ENCODE results near the gene TRIP12.
"Not testable (repeated sequence)": the region's sequence is repeated elsewhere in the genome, so short reads cannot be mapped to it uniquely, and the experiment has no call there.

TRIP12 gene

GRCh38 chr2:229821316-229821715, 100.5 kb downstream of the TRIP12 start:
- DNase-seq, result peak; percentile 10

- DNase-seq, result no peak
Measured at GRCh38 chr2:229818230-229818629, 103.6 kb downstream of the TRIP12 start.

- no peak for DNase-seq
Measured at GRCh38 chr2:229815858-229816257, 106.0 kb downstream of the TRIP12 start.

GRCh38 chr2:229815342-229815741, 106.5 kb downstream of the TRIP12 start:
- DNase-seq, result no peak

- DNase-seq, result no peak
Measured at GRCh38 chr2:229810786-229811185, 111.0 kb downstream of the TRIP12 start.

- DNase-seq, result no peak
Measured at GRCh38 chr2:229805559-229805958, 116.2 kb downstream of the TRIP12 start.

GRCh38 chr2:229802785-229803184, 119.0 kb downstream of the TRIP12 start:
- no peak for DNase-seq

GRCh38 chr2:229800997-229801754, 120.6 kb downstream of the TRIP12 start:
- DNase-seq, result peak; percentile 81

GRCh38 chr2:229798446-229799155, 123.2 kb downstream of the TRIP12 start:
- DNase-seq, result no peak

- DNase-seq, result no peak
Measured at GRCh38 chr2:229795058-229795457, 126.8 kb downstream of the TRIP12 start.

- DNase-seq, result no peak
Measured at GRCh38 chr2:229794636-229795035, 127.2 kb downstream of the TRIP12 start.

- DNase-seq, result not testable (repeated sequence)
Measured at GRCh38 chr2:229786289-229786688, 135.5 kb downstream of the TRIP12 start.

- no peak for DNase-seq
Measured at GRCh38 chr2:229784791-229785190, 137.0 kb downstream of the TRIP12 start.

- DNase-seq, result no peak
Measured at GRCh38 chr2:229783108-229783721, 138.6 kb downstream of the TRIP12 start.

- DNase-seq, result peak; percentile 76
Measured at GRCh38 chr2:229780856-229781773, 140.7 kb downstream of the TRIP12 start.

- DNase-seq, result no peak
Measured at GRCh38 chr2:229779650-229780049, 142.2 kb downstream of the TRIP12 start.

- DNase-seq, result no peak
Measured at GRCh38 chr2:229777716-229778115, 144.1 kb downstream of the TRIP12 start.

GRCh38 chr2:229775614-229776313, 146.0 kb downstream of the TRIP12 start:
- peak; percentile 45 for DNase-seq

GRCh38 chr2:229774237-229774636, 147.6 kb downstream of the TRIP12 start:
- DNase-seq, result no peak

- DNase-seq, result no peak
Measured at GRCh38 chr2:229768235-229768634, 153.6 kb downstream of the TRIP12 start.

- DNase-seq, result no peak
Measured at GRCh38 chr2:229765721-229766120, 156.1 kb downstream of the TRIP12 start.

- no peak for DNase-seq
Measured at GRCh38 chr2:229761663-229762062, 160.1 kb downstream of the TRIP12 start.
